HG02885 (cell line): ENCODE data around the gene PRKCE.
"Not testable (repeated sequence)": the region's sequence is repeated elsewhere in the genome, so short reads cannot be mapped to it uniquely, and the experiment has no call there.

ENCODE experiments used
- ATAC-seq: cut with Tn5 transposase; IDR thresholded peaks from one replicate; pipeline ENCODE4 v1.9.1; 2021; ENCODE audit warnings: mild to moderate bottlenecking; ENCODE audit not compliant: unreplicated experiment, poor library complexity

The PRKCE gene

GRCh38 chr2:46184794-46185583, 533.5 kb downstream of the PRKCE start:
- ATAC-seq, result no peak

DNA sequence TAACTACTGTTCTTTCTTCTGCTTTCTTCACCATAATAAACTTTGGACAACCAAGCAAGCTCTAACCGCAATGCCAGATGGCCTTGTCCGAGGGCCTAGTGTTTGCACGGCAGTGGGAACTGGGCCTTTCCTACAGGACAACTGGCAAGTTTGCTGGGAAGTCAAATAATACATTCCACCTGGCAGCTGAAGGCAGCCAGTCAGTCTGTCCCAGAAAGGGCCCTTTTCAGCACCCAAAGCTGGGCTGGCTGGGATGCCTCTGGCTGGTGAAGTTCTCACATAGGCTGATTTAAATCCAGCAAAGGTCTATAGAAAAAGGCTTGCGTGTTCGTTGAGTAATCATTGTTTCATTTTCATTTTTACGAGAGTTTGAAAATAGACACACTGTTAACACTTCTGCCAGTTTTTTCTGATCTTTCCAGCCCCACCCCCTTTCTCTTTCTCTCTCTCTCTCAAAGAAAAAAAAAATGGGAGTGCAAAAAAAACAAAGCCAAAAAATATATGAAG, 535.7 kb downstream of the PRKCE start:
- ATAC-seq, result peak; percentile 89

DNA sequence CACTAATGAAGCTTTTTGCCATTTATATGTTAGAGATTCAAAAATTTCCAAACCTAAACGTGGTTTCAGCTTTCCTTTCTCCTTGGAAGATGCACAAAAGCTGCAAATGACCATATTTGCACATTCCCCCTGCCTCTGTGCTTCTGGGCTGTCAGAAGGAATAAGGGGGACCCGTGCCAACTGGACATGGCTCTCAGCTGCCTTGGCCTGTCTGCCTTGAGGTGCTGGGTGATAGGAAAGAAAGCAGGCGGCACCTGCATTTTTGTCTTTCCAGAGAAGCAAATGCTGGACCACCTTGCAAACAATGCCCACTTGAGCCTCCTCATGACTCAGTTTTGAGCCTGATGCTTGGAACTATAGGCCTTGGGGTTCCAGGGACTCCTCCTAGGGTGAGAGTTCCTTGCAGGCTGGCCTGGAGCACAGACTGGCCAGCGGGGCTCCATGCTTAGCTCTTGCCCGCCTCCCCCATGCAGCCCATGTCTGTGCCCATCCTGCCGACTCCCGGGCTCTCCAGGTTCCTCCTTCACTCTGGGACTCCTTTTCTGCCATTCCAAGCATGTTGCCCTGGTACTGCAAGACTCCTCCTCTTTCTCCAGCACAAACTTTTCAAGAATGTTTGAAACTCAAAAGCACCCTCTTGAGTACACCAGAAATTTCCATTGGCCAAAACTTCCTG, 536.7 kb downstream of the PRKCE start:
- ATAC-seq, result no peak

GRCh38 chr2:46193356-46193755, 541.9 kb downstream of the PRKCE start:
- ATAC-seq, result no peak

GRCh38 chr2:46193855-46194254, 542.4 kb downstream of the PRKCE start:
- no peak for ATAC-seq

- ATAC-seq, result no peak
Observed at GRCh38 chr2:46194856-46195255, 543.4 kb downstream of the PRKCE start.

DNA sequence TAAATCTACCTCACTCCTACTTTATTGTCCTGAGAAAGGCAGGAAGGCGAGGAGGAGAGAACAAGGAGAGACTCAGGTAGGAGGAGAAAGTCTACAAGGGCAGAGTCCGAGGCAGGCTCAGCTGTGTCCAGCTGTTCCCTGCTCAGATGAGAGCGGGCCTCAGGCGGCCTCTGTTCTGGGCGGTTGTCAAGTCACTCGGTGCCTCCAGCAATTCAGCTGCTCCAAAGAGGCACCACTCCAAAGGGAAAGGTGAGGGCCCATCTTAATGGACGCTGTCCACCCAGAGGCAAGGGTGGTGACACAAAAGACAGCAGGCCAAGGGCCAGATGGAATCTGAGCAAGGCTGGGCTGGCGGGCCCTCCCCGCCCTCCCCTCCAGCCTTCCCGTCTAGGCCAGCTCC, 544.3 kb downstream of the PRKCE start:
- no peak for ATAC-seq

DNA sequence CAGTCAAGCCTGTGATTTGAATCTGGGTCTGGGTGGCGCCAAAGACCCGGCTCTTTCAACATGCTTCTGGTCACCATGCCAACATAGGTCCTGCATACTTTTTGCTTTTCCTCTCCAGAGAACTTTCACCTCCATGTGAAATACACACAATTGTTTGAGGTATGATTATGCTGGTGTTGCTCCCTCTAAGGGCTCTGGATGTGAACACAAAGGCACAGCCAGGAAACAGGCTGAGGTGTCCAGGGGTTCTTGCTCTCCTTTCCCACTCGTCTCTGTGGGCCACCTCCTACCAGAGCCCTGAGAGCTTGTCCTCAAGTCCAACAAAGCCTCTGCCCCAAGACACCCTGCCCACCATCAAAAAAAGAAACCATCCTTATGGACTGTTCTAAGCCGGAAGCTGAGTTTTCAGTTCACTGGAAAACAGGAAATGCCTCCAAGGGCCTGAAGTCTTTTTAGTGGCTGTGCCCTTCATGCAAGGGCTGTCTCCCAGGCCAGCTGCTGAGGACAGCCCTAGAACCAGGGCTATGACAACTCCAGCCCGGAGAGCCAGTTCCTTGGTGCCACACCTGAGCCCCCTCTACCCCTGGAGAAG, 545.5 kb downstream of the PRKCE start:
- no peak for ATAC-seq

DNA sequence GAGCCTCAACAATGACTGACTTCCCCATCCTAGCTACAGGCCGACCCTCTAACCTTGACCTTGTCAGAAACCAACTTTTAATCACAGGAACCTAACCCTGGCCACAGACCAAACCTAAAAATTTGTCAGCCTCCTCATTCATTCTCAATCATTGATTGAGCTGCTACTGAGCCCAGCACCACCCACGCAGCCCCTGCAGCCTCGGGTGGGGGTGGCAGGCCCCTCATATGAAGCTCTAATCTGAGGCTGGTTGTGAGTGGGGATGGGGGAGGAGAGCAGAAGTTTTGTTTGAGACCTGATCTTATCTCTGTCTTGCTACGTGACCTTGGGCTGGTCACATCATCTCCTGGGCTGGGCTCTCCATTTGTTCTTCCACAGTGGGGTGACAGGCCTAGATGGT, 546.2 kb downstream of the PRKCE start:
- no peak for ATAC-seq

- ATAC-seq, result no peak
Observed at GRCh38 chr2:46198164-46198883, 546.8 kb downstream of the PRKCE start.

- ATAC-seq, result no peak
Observed at GRCh38 chr2:46198966-46199365, 547.5 kb downstream of the PRKCE start.

DNA sequence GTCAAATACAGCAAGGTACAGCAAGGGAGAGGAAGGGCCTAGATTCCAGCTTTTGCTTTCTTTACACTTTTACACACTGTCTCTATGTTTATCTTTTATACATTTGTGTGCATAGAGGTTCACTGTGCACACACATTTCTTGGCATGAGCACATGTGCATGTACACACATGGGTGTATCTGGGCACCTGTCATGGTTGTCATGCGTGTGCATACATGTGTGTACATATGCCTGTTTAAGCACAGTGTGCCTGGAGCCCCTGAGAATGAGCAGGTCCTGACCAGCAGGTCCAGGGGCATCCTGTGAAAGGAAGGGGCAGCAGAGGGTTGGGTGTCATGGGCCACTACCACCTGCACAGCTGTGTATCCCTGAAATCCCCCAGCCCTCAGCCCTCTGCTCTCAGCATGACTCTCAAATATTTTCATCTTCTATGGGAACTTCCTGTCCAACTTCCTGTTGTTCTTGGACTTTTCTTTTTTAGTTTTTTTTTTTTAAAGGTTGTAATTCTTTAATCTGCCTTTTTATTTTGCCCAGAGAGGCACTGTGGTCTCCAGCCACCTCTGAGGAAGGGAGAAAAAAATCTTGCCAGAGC, 548.7 kb downstream of the PRKCE start:
- ATAC-seq, result no peak

DNA sequence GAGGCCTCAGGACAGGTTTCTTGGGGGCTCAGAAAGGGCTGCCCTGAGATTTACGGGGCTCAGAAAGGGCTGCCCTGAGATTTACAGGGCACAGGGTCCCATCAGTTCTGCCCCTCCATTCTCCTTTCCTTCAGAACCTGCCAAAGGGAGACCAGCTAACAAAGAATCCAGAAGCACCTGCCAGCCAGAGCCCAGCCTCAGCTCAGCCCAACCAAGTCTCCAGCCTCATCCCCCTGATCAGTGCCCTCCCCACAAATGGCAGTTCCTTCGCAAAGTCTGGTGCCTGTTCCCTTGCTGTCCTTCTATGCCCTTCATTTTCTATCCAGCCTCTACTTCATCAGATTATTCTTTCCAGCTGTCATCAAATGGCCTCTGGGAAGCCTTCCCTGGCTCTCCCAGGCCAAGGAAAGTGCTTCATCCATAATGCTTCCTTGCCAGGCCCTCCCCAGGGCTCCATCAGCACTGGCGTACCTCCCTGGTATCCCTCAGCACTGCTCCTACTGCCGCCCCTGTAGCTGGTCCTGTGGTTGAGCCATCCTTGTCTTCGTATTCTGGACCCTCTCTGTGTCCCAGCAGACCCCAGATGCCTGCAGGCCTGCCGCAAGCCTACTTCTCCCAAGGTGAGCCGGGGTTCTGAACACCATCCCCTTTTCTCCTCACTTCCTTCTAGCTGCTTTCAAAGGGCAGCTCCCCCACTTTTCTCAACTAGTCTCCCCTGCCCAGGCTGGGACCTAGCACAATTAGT, 549.6 kb downstream of the PRKCE start:
- no peak for ATAC-seq

DNA sequence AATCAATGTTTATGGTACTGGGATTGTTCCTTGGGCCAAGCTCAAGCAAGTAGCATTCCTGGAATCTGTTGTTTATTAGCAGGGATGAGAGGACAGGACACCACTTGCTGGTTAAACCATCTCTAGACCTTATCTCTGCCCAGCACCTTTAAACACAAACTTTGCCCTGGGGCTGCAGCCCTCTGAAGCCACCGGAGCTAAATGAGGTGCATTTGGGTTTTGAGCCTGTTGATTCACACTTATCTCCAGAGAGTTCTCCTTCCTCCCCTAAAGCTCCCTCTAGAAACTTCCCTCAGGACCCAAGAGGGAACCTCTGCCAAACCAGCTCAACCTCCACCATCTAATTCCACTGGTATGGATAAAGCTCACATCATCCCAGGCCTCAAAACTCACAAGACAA, 551.0 kb downstream of the PRKCE start:
- ATAC-seq, result no peak

DNA sequence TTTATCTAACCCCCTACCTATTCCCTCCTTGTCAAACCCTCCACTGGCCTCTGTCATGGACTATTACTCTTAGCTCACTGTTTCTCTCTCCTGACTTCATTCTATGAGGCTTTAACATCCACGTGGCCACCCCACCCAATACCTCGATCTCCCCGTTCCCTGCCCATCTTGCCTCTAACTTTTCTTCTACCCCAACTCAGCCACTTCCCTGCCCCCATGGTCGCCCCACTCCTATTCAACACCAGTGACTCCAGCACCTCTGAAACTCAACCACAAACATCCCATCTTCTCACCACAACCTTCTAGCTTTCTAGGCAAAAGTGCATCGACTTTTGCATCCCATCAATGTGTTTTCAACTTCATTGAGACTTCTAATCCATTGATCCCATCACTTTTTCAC, 551.5 kb downstream of the PRKCE start:
- no peak for ATAC-seq

- ATAC-seq, result not testable (repeated sequence)
Observed at GRCh38 chr2:46203636-46204035, 552.2 kb downstream of the PRKCE start.

GRCh38 chr2:46207591-46207990, 556.1 kb downstream of the PRKCE start:
- ATAC-seq, result no peak

- ATAC-seq, result no peak
Observed at GRCh38 chr2:46208766-46209165, 557.3 kb downstream of the PRKCE start.

- no peak for ATAC-seq
Observed at GRCh38 chr2:46210063-46210462, 558.6 kb downstream of the PRKCE start.

DNA sequence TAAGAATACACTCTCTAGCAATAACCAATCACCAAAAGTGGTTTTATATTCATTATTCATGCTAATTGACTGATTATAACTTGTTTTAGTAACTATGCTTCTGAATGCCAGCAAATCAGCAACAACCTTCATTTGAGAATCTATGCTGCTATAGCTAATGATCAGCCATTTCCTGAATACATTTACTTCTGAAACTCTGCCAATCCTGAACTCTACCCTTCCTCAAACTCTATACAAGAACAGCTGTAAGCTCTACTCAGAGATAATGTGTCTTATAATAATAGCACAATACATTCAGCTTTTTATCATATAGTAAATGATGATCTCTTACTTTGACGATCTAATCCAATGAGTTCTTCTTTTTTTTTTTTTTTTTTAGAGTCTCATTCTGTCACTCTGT, 560.0 kb downstream of the PRKCE start:
- ATAC-seq, result no peak
